Erythroblast (primary cell): Measurements from ENCODE around the gene CDC27.

ENCODE experiments used
- GATA1 ChIP-seq: IDR thresholded peaks from 2 replicates; pipeline ENCODE4 v1.6.1; 2011; ENCODE audit warnings: low read depth, mild to moderate bottlenecking, control low read depth, low read length, moderate library complexity
- POLR2A ChIP-seq: IDR thresholded peaks from 2 replicates; pipeline ENCODE4 v1.6.1; 2011; ENCODE audit warnings: mild to moderate bottlenecking, low read length

GRCh38 chr17:47077576-47077975 is 111.5 kb downstream of the CDC27 start:
- TF ChIP-seq POLR2A = no peak
- no peak for TF ChIP-seq GATA1
